Measurements from ENCODE around the gene SQOR. TPM values are rescaled to one million over a fixed set of nuclear protein-coding genes. Genes with fewer than 3 reads are reported as not detected.

Gene SQOR
- total RNA-seq, 3 donors from 2014 or later = 34.4 to 58.4 (median 39.4) TPM

- Mint-ChIP-seq H3K36me3 (ENCODE audit: insufficient read depth) (no peaks in the 10 kb centered on the region), H3K4me1 (ENCODE audit: low read depth) (no peaks in the 10 kb centered on the region), H3K9me3 (no peaks in the 10 kb centered on the region), H3K27me3 (ENCODE audit: low read depth) (peaks cover 36% of the 10 kb centered on the region), H3K4me3 (no peak overlapping the region)
- ATAC-seq (no peak), DNase-seq (no peak)
These were observed 94.3 kb downstream of the SQOR start for GRCh38 chr15:45729141-45729540.

DNA sequence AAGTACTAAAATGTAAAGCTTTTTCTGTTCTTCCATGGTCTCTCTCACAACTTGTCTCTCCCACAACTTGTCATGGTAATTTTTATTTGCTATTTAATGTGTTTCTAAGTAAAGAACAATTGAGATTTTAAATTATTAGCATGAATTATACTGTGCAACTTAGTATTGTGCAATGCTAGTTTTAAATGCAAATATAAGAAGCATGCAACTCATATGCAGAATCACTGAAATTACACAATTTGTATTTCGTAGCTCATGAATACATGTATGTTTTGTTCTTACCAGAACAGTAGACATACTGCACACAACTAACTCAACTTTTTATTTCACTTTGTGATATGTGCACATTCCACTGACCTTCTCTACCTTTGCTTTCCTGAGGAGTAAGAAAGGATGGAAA, 96.5 kb downstream of the SQOR start:
- H3K36me3 Mint-ChIP-seq (ENCODE audit: insufficient read depth) = no peaks in the 10 kb centered on the region
- H3K27me3 Mint-ChIP-seq (ENCODE audit: low read depth) = peaks cover 36% of the 10 kb centered on the region
- DNase-seq (no peak), ATAC-seq (no peak)
- H3K9me3 Mint-ChIP-seq = no peaks in the 10 kb centered on the region
- no peak overlapping the region for H3K4me3 Mint-ChIP-seq
- no peaks in the 10 kb centered on the region for H3K4me1 Mint-ChIP-seq (ENCODE audit: low read depth)

GRCh38 chr15:45732662-45733061, 97.8 kb downstream of the SQOR start:
- no peaks in the 10 kb centered on the region for H3K36me3 Mint-ChIP-seq (ENCODE audit: insufficient read depth)
- no peak overlapping the region for H3K4me3 Mint-ChIP-seq
- ATAC-seq (no peak), DNase-seq (no peak)
- peaks cover 26% of the 10 kb centered on the region for H3K27me3 Mint-ChIP-seq (ENCODE audit: low read depth)
- no peaks in the 10 kb centered on the region for H3K9me3 Mint-ChIP-seq
- no peaks in the 10 kb centered on the region for H3K4me1 Mint-ChIP-seq (ENCODE audit: low read depth)

GRCh38 chr15:45734260-45734711, 99.5 kb downstream of the SQOR start:
- H3K36me3 Mint-ChIP-seq (ENCODE audit: insufficient read depth) = no peaks in the 10 kb centered on the region
- H3K9me3 Mint-ChIP-seq = no peaks in the 10 kb centered on the region
- no peak overlapping the region for H3K4me3 Mint-ChIP-seq
- ATAC-seq = no peak
- H3K27me3 Mint-ChIP-seq (ENCODE audit: low read depth) = peaks cover 16% of the 10 kb centered on the region
- no peak for DNase-seq
- no peaks in the 10 kb centered on the region for H3K4me1 Mint-ChIP-seq (ENCODE audit: low read depth)

Other genes starting within 250 kb of the SQOR start
- 1 to 10 TPM in 2 of 3 donors, under 1 TPM in 1; 0.98 to 1.2 (median 1.1) TPM for gene SLC30A4, start 112.3 kb upstream of the SQOR start, total RNA-seq
- gene BLOC1S6, start 47.6 kb upstream of the SQOR start, total RNA-seq = 10 to 100 TPM; 49.6 to 58.2 (median 49.9) TPM